H1 (cell line): ENCODE data around the gene OPALIN. TPM values are rescaled to one million over a fixed set of nuclear protein-coding genes. Genes with fewer than 3 reads are reported as not detected.

Source experiments
- CREB1 ChIP-seq: IDR thresholded peaks from 2 replicates; pipeline ENCODE4 v1.6.1; 2012; ENCODE audit warnings: inconsistent platforms
- NANOG ChIP-seq: IDR thresholded peaks from 2 replicates; pipeline ENCODE4 v1.6.1; 2011; ENCODE audit warnings: low read length, low read depth, mild to moderate bottlenecking, inconsistent platforms; ENCODE audit not compliant: insufficient read depth, poor library complexity, severe bottlenecking
- POLR2A ChIP-seq, 2 experiments: IDR thresholded peaks; 1 replicate in 1 of 2; 2 replicates in 1 of 2; pipeline ENCODE4 v1.6.1; 2011; ENCODE audit warnings: low read depth in 2 of 2, low read length in 2 of 2, mild to moderate bottlenecking in 2 of 2; ENCODE audit errors: control extremely low read depth in 1 of 2
- SAP30 ChIP-seq: fragments of 300-600 bp; sonication (generic); IDR thresholded peaks from 2 replicates; pipeline ENCODE4 v1.7.1; 2012; ENCODE audit warnings: low read length, moderate library complexity, mild to moderate bottlenecking, inconsistent platforms; ENCODE audit not compliant: insufficient read depth, insufficient replicate concordance
- polyA plus RNA-seq, 7 experiments: library from polyadenylated mRNA; depleted of rRNA in 3 of 7; stranded (reverse) in 5 of 7; unstranded in 2 of 7; fragments of >200 nt in 5 of 7; fragments of 200-250 nt in 2 of 7; gene quantifications; 1 replicate in 5 of 7; 2 replicates in 1 of 7; 4 replicates in 1 of 7; pipeline versions ENCODE4 v1.2.1 to v1.2.3, GENCODE V29; 2011 to 2013; ENCODE audit warnings: missing spikeins in 2 of 7, mixed read lengths in 2 of 7
- total RNA-seq: library from RNA; stranded (reverse); fragmentation: NEBNext Ultra II Directional; extraction: Animal tissue kit (Norgen Biotek cat#: 25700); gene quantifications from 2 replicates; pipeline ENCODE4 v1.2.1, GENCODE V29; 2021

The OPALIN gene
- total and polyA plus RNA-seq, 2 of the 8 experiments (the other 6 are each of a cell fraction or from before 2014, with no cell fraction given): 0.03 TPM; not detected in 1

- TF ChIP-seq POLR2A (IDR thresholded peaks at IDR 0.05; ENCODE audit: control extremely low read depth in 1 of 2, low read depth in 2 of 2, low read length in 2 of 2): no peak
- no peak for TF ChIP-seq CREB1
- no peak for TF ChIP-seq NANOG
- TF ChIP-seq SAP30: no peak
Observed at GRCh38 chr10:96389785-96390184, 31.0 kb upstream of the OPALIN start (continued).
